ENCODE measurements around the gene SVOPL.

Gene SVOPL

GRCh38 chr7:138602451-138602850 lies 98.7 kb downstream of the SVOPL start:
- no peak for DNase-seq

DNA sequence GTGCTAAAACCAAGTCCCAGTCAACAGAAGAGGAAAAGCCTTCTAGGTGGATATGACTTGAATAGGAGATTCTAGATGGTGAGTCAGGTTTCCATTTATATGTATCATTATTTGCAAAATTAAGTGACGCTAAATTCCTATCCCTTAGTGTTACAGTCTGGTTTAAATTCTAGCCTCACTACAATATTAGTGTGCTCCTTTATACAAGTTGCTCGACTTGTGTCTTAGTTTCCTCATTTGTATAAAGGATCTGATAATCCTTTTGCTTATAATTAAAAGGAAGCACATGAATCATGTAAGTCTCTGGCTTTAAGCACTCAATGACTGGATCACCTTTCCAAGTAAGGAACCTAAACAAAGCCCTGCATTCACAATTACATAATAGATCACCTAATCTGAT lies 105.7 kb downstream of the SVOPL start:
- no peak for DNase-seq

DNA sequence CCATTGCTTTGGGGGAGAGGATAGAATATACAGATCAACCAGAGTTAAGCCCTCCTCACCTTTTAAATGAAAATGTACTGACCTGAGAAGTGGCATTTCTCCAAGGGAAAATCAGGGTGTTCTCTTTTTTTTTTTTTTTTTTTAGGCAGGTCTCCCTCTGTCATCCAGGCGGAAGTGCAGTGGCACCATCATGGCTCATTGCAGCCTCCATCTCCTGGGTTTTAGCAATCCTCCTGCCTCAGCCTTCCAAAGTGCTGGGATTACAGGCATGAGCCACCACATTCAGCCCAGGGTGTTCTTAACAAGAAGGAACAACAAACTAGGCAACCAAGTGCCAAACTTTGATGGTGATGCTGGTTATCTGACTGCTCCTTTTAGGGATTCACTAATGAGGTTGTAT lies 111.0 kb downstream of the SVOPL start:
- no peak for DNase-seq

- DNase-seq: no peak
Measured at GRCh38 chr7:138588986-138589385, 112.2 kb downstream of the SVOPL start.

GRCh38 chr7:138587485-138587884 lies 113.7 kb downstream of the SVOPL start:
- DNase-seq: no peak

- DNase-seq: no peak
Measured at GRCh38 chr7:138585283-138585993, 115.7 kb downstream of the SVOPL start.

DNA sequence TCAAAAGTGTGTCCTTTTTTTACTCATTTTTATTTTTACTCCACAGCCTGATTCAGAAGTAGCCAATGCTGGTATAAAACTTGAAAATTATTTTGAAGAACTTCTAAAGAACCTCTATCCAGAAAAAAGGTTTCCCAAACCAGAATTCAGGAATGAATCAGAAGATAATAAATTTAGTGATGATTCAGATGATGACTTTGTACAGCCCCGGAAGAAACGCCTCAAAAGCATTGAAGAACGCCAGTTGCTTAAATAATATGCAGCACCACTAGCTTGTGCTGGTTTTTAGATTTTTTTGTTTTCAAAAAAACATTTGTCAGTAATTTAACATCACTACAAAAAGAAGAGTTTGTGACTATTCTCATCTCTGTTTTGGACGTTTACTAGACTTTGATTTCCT lies 116.5 kb downstream of the SVOPL start:
- DNase-seq: no peak

- DNase-seq: no peak
Measured at GRCh38 chr7:138584283-138584682, 116.9 kb downstream of the SVOPL start.

GRCh38 chr7:138581065-138581464 lies 120.1 kb downstream of the SVOPL start:
- DNase-seq: no peak

GRCh38 chr7:138579671-138580070 lies 121.5 kb downstream of the SVOPL start:
- DNase-seq: no peak

DNA sequence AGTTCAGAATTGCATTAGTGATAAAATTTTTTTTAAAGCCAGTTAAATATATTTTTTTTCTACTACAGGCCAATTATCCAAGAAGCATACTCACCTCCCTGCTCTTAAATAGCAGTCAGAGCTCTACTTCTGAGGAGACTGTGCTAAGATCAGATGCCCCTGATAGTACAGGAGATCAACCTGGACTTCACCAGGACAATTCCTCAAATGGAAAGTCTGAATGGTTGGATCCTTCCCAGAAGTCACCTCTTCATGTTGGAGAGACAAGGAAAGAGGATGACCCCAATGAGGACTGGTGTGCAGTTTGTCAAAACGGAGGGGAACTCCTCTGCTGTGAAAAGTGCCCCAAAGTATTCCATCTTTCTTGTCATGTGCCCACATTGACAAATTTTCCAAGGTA lies 122.0 kb downstream of the SVOPL start:
- no peak for DNase-seq

DNA sequence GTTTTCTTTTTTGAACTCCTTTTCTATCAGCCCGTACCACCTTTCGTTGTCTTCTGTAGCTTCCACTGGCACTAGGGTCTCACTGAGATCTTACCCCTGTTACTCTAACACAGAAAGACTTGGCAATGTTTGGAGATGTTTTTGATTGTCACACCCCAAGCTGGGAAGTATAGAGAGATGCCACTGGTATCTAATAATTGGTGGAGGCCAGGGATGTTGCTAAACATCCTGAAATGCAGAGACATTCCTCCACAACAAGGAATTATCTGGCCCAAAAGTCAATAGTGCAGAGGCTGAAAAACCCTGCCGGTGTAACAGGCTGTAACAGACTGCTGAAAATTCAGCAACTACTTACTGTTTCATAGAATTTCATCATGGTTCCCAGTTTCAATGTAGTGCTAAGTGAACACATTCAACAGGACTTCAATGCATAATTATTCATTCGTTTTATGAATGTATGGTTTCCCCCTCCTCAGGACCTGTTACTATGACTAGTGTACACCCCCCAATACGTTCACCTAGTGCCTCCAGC lies 125.2 kb downstream of the SVOPL start:
- no peak for DNase-seq

DNA sequence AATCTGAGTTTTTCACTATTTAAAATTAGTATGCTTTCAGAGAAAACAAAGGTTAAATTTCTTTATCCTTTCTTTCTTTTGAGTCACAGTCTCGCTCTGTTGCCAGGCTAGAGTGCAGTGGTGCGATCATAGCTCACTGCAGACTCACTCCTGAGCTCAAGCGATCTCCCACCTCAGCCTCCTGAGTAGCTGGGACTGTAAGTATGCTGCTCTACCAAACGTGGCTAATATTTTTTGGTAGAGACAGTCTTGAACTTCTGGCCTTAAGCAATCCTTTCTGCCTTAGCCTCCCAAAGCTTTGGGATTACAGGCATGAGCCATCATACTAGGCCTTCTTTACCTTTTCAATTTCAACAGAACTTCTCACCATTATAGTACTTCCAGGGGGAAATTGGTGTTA lies 127.4 kb downstream of the SVOPL start:
- no peak for DNase-seq

DNA sequence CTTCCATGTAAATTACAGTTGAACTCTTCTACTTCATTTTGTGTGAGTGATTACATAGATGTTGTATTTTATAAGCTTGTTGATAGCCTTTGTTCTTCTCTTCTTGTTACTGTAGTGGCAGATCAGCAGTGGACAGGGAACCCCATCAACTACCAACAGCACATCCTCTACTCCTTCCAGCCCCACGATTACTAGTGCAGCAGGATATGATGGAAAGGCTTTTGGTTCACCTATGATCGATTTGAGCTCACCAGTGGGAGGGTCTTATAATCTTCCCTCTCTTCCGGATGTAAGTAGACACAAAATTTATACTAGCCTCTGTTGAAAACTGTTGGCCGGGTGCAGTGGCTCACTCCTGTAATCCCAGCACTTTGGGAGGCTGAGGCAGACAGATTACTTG lies 130.4 kb downstream of the SVOPL start:
- DNase-seq: no peak

GRCh38 chr7:138569418-138569817 lies 131.7 kb downstream of the SVOPL start:
- DNase-seq: no peak

DNA sequence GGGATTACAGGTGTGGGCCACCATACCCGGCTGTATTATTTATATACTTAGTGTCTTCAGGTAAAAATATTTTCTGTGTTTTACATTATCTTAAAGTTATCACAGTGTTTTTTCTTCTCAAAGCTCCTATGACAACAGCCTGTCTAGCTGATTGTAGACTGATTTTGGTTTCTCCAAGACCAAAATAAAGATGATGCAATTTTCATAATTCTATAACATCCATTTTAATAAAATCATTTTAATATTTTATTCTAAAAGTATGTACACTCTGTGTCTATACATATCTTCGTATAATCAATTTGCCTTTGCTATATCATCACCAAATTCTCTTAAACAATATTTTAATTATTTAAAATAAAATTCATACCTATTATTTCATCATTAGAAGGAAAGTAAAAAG lies 132.5 kb downstream of the SVOPL start:
- no peak for DNase-seq

DNA sequence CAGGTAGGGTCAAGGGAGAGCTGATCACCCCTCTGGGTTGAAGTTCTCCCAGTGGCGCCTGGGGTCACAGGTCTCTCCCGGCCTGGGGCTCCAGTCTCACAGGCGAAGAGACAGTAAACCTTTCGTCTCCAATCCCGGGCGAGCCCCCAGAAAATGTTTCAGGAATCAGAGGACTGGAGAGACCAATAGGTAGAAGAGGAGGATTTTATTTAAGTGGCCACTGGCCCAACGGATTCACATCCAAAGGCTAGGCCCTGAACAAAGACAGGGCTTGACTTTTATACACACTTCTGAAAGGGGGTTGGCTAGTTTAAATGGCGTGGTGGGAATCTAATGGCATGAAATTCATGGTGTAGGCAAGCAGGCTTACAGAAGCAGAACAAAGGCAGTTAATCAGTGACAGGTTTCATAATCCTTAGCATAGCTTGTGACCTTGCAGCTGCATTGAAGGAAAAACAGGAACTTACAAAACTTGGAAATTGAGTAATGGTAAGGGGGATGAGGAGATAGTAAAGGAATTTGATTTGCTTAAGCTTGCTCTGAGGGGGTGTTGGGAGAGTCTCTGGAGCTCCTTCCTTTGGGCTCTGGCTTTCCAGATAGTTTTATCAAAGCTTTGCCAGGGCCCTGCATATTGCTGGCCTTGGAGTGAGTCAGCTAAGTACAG lies 135.6 kb downstream of the SVOPL start:
- DNase-seq: no peak

GRCh38 chr7:138565071-138565450 lies 136.1 kb downstream of the SVOPL start:
- no peak for DNase-seq

DNA sequence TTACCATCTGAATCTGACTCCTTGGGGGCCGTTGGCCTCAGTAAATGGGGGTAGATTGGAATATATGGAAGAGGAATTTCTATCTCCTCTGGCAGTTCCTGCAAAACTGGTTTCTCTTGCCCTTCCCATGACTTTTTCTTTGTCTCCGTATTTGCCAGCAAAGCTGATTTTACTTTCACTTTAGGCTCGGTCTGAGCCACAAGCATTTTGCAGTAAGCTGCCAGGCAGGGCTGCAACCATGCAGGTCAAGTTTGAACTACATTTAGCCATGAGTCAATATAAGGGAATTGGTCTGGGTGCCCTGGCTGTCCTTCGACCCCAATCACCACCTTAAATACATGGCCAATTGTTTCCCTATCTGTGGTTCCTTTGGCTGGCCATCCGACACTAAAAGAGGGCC lies 136.8 kb downstream of the SVOPL start:
- DNase-seq: no peak

- DNase-seq: no peak
Measured at GRCh38 chr7:138563808-138564207, 137.4 kb downstream of the SVOPL start.

- no peak for DNase-seq
Measured at GRCh38 chr7:138559448-138559847, 141.7 kb downstream of the SVOPL start.

DNA sequence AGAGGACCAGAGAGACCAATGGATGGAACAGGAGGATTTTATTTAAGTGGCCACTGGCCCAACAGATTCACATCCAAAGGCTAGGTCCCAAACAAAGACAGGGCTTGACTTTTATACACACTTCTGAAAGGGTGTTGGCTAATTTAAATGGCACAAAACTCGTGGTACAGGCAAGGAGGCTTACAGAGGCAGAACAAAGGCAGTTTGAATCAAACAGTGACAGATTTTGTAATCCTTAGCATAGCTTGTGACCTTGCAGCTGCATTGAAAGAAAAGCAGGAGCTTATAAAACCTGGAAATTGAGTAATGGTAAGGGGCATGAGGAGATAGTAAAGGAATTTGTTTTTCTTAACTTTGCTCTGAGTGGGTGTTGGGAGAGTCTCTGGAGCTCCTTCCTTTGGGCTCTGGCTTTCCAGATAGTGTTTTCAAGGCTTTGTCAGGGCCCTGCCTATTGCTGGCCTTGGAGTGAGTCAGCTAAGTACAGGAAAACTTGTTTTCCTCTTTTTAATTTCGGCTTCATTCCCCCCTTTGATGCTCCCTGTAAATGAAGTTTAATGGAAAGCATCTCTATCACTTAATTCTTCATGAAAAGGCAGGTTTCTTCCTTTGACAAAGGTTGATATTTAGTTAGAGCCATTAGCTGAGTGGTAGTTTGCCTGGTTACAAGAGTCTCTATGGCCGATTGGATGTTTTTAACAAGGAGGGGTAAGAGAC lies 144.2 kb downstream of the SVOPL start:
- DNase-seq: no peak

DNA sequence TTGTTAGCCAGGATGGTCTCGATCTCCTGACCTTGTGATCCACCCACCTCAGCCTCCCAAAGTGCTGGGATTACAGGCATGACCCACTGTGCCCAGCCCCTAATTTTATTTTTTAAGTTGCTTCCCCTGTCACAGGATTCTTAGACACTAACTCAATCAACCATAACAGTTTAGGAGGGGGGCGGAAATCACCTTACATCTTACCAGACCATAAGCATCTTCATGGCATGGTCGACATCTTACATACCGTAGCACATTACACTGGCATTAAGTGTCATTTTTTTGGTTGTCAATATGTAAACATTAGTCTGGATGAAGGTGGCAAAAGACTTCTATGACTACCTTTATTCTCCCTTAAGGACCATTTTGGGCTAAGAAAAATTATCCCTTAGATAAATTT lies 145.5 kb downstream of the SVOPL start:
- DNase-seq: no peak

DNA sequence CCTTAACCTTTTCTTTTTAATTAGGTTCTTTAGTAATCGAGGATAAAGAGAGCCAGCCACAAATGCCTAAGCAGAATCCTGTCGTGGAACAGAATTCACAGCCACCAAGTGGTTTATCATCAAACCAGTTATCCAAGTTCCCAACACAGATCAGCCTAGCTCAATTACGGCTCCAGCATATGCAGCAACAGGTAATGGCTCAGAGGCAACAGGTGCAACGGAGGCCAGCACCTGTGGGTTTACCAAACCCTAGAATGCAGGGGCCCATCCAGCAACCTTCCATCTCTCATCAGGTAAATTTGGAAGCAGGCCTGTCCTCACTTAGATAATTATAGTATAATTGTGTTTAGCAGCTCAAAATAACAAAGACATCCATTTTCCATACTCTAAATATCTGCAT lies 146.5 kb downstream of the SVOPL start:
- no peak for DNase-seq
